H1 (cell line): Measurements from ENCODE around the gene OTUD5. TPM values are rescaled to one million over a fixed set of nuclear protein-coding genes. Genes with fewer than 3 reads are reported as not detected.
A peak's percentile ranks its signal among the peaks of the same experiment; 100 is the strongest.

ENCODE experiments used
- CTCF ChIA-PET: fragments of 300-600 bp; sonication (Branson Sonifier 250); formaldehyde crosslinking; loops from one replicate; lab custom pipeline; 2021; ENCODE audit not compliant: partially characterized antibody; lab: Charles Lee
- POLR2A ChIA-PET: fragments of 300-600 bp; sonication (Branson Sonifier 250); formaldehyde crosslinking; loops from one replicate; lab custom pipeline; 2021; ENCODE audit warnings: inconsistent platforms; ENCODE audit not compliant: partially characterized antibody; lab: Charles Lee
- DNase-seq, 2 experiments: peaks; one replicate each; pipeline versions ENCODE4 v3.0.0 to v3.0.0-alpha.2; 2010 to 2022; ENCODE audit warnings: low spot score in 2 of 2, low read depth in 1 of 2, mixed read lengths in 1 of 2
- FAIRE-seq: peaks from 2 replicates; lab custom pipeline; 2011; peaks lifted over from hg19 to GRCh38; lab: Jason Lieb, UNC
- H2AFZ ChIP-seq: 2 replicates; pipeline ENCODE4 v1.8.1; 2012; ENCODE audit warnings: low read length, inconsistent platforms
- H2AK5ac ChIP-seq: 2 replicates; pipeline ENCODE4 v1.6.1; 2013; ENCODE audit warnings: low read depth, low read length
- H2BK120ac ChIP-seq: replicated peaks from 2 replicates; pipeline ENCODE3; 2013; ENCODE audit warnings: low read depth, low read length, inconsistent platforms
- H2BK12ac ChIP-seq: 2 replicates; pipeline ENCODE4 v1.6.1; 2013; ENCODE audit warnings: low read depth, low read length
- H2BK15ac ChIP-seq: 2 replicates; pipeline ENCODE4 v1.6.1; 2013; ENCODE audit warnings: low read length
- H2BK20ac ChIP-seq: 2 replicates; pipeline ENCODE4 v1.6.1; 2013; ENCODE audit warnings: low read length
- H2BK5ac ChIP-seq: 2 replicates; pipeline ENCODE4 v1.6.1; 2013; ENCODE audit warnings: low read depth, low read length
- H3K14ac ChIP-seq: 2 replicates; pipeline ENCODE4 v1.6.1; 2013; ENCODE audit warnings: inconsistent platforms; ENCODE audit not compliant: insufficient read length
- H3K18ac ChIP-seq: 2 replicates; pipeline ENCODE4 v1.6.1; 2013; ENCODE audit warnings: low read length; ENCODE audit errors: extremely low read depth
- H3K23ac ChIP-seq: 2 replicates; pipeline ENCODE4 v1.6.1; 2013; ENCODE audit warnings: inconsistent platforms; ENCODE audit not compliant: insufficient read length
- H3K23me2 ChIP-seq: 2 replicates; pipeline ENCODE4 v1.6.1; 2013; ENCODE audit warnings: low read depth, low read length
- H3K27ac ChIP-seq: 2 replicates; pipeline ENCODE4 v1.6.1; 2011; ENCODE audit warnings: low read depth, low read length, inconsistent platforms
- H3K27me3 ChIP-seq, 4 experiments: replicated peaks in 1 of 4; 1 replicate in 1 of 4; 2 replicates in 3 of 4; pipeline versions ENCODE4 v1.6.1 to v1.8.1; 2011 to 2013; ENCODE audit warnings: low read length in 3 of 4, mild to moderate bottlenecking in 3 of 4, inconsistent platforms in 2 of 4, mixed read lengths in 2 of 4, moderate library complexity in 1 of 4; ENCODE audit not compliant: control insufficient read depth in 3 of 4, insufficient read depth in 3 of 4; ENCODE audit errors: extremely low read depth in 1 of 4
- H3K36me3 ChIP-seq, 4 experiments: 2 replicates each; pipeline versions ENCODE4 v1.6.1 to v1.8.1; 2011 to 2013; ENCODE audit warnings: mild to moderate bottlenecking in 4 of 4, low read length in 3 of 4, moderate library complexity in 2 of 4, control low read depth in 1 of 4, inconsistent platforms in 1 of 4; ENCODE audit not compliant: insufficient read depth in 4 of 4, control insufficient read depth in 2 of 4
- H3K4ac ChIP-seq: replicated peaks from 2 replicates; pipeline ENCODE3; 2013; ENCODE audit warnings: low read length, low read depth, mixed read lengths, inconsistent platforms; ENCODE audit not compliant: insufficient read length
- H3K4me1 ChIP-seq, 4 experiments: replicated peaks in 1 of 4; 1 replicate in 1 of 4; 2 replicates in 3 of 4; pipeline versions ENCODE4 v1.6.1 to v1.8.1; 2011 to 2013; ENCODE audit warnings: low read length in 3 of 4, inconsistent platforms in 2 of 4, mixed read lengths in 1 of 4; ENCODE audit not compliant: insufficient read depth in 4 of 4, control insufficient read depth in 3 of 4
- H3K4me2 ChIP-seq, 2 experiments: 2 replicates each; pipeline versions ENCODE4 v1.6.1 to v1.8.1; 2011 to 2013; ENCODE audit warnings: low read depth in 2 of 2, low read length in 2 of 2, control low read depth in 1 of 2, inconsistent platforms in 1 of 2, mild to moderate bottlenecking in 1 of 2; ENCODE audit not compliant: insufficient read depth in 1 of 2
- H3K4me3 ChIP-seq, 4 experiments: fragments of 200-600, 300-600 bp in 1 of 4; sonication (generic), shearing (Covaris generic), sonication (Bioruptor Twin) in 1 of 4; 2 replicates each; pipeline versions ENCODE4 v1.5.1 to v1.8.1; 2011 to 2016; ENCODE audit warnings: low read length in 4 of 4, low read depth in 3 of 4, control low read depth in 2 of 4, inconsistent platforms in 2 of 4, mild to moderate bottlenecking in 2 of 4, mixed read lengths in 1 of 4, moderate library complexity in 1 of 4; ENCODE audit not compliant: insufficient read depth in 2 of 4; ENCODE audit errors: extremely low read depth in 1 of 4
- H3K56ac ChIP-seq: replicated peaks from 2 replicates; pipeline ENCODE3; 2013; ENCODE audit warnings: low read depth, mild to moderate bottlenecking, mixed read lengths, low read length, inconsistent platforms; ENCODE audit not compliant: insufficient read length
- H3K79me1 ChIP-seq: 2 replicates; pipeline ENCODE4 v1.6.1; 2013; ENCODE audit warnings: low read depth, low read length, control low read depth
- H3K79me2 ChIP-seq, 2 experiments: 2 replicates each; pipeline versions ENCODE4 v1.6.1 to v1.8.1; 2012 to 2013; ENCODE audit warnings: low read length in 2 of 2, mild to moderate bottlenecking in 2 of 2, inconsistent platforms in 1 of 2; ENCODE audit not compliant: insufficient read depth in 2 of 2, control insufficient read depth in 1 of 2
- H3K9ac ChIP-seq, 4 experiments: replicated peaks in 1 of 4; 1 replicate in 1 of 4; 2 replicates in 3 of 4; pipeline versions ENCODE4 v1.6.1 to v1.8.1; 2011 to 2013; ENCODE audit warnings: low read depth in 3 of 4, low read length in 3 of 4, control low read depth in 2 of 4, mild to moderate bottlenecking in 2 of 4, moderate library complexity in 2 of 4, inconsistent platforms in 1 of 4; ENCODE audit errors: extremely low read depth in 1 of 4
- H3K9me3 ChIP-seq, 2 experiments: 2 replicates each; pipeline versions ENCODE4 v1.6.1 to v1.8.1; 2012 to 2013; ENCODE audit warnings: mild to moderate bottlenecking in 2 of 2, moderate library complexity in 2 of 2, control low read depth in 1 of 2, inconsistent platforms in 1 of 2, low read depth in 1 of 2, low read length in 1 of 2, mixed read lengths in 1 of 2; ENCODE audit not compliant: insufficient read depth in 2 of 2
- H4K20me1 ChIP-seq, 2 experiments: replicated peaks in 1 of 2; 2 replicates each; pipeline versions ENCODE3 to v1.8.1; 2011 to 2013; ENCODE audit warnings: inconsistent platforms in 2 of 2, low read length in 2 of 2, mild to moderate bottlenecking in 1 of 2; ENCODE audit not compliant: insufficient read depth in 2 of 2, control insufficient read depth in 1 of 2
- H4K5ac ChIP-seq: 2 replicates; pipeline ENCODE4 v1.6.1; 2013; ENCODE audit warnings: low read length, low read depth, mixed read lengths, inconsistent platforms; ENCODE audit not compliant: insufficient read length
- H4K8ac ChIP-seq: 2 replicates; pipeline ENCODE4 v1.8.0; 2013; ENCODE audit warnings: mild to moderate bottlenecking, moderate library complexity, low read length, inconsistent platforms; ENCODE audit not compliant: insufficient read depth; ENCODE audit errors: extremely low read depth
- H4K91ac ChIP-seq: replicated peaks from 2 replicates; pipeline ENCODE3; 2013; ENCODE audit warnings: low read length, mixed read lengths, inconsistent platforms; ENCODE audit not compliant: insufficient read length
- PHF8 ChIP-seq: fragments of 200-600 bp; sonication (generic); conservative IDR thresholded peaks from 2 replicates; pipeline ENCODE4 v1.7.1; 2012; ENCODE audit warnings: low read depth, mild to moderate bottlenecking, inconsistent platforms, low read length, moderate library complexity
- USF2 ChIP-seq: IDR thresholded peaks from 2 replicates; pipeline ENCODE4 v1.6.1; 2011; ENCODE audit warnings: low read length, improper control_type of control experiment
- WGBS, 2 experiments: shearing (Covaris generic) in 1 of 2; methylation state at CpG; one replicate each; pipeline versions ENCODE4 v1.1.6 to v1.1.7; 2013 to 2015; ENCODE audit warnings: low lambda C conversion rate in 2 of 2, mixed read lengths in 2 of 2, inconsistent platforms in 1 of 2, low coverage in 1 of 2, missing lambda C conversion rate in 1 of 2; ENCODE audit not compliant: insufficient replicate concordance in 2 of 2, insufficient coverage in 1 of 2, insufficient read length in 1 of 2; ENCODE audit errors: extremely low coverage in 1 of 2, missing lambda C conversion rate in 1 of 2; 5-methylcytosine and 5-hydroxymethylcytosine counted together
- polyA plus RNA-seq, 7 experiments: library from polyadenylated mRNA; depleted of rRNA in 3 of 7; stranded (reverse) in 5 of 7; unstranded in 2 of 7; fragments of >200 nt in 5 of 7; fragments of 200-250 nt in 2 of 7; gene quantifications; 1 replicate in 5 of 7; 2 replicates in 1 of 7; 4 replicates in 1 of 7; pipeline versions ENCODE4 v1.2.1 to v1.2.3, GENCODE V29; 2011 to 2013; ENCODE audit warnings: missing spikeins in 2 of 7, mixed read lengths in 2 of 7
- total RNA-seq: library from RNA; stranded (reverse); fragmentation: NEBNext Ultra II Directional; extraction: Animal tissue kit (Norgen Biotek cat#: 25700); gene quantifications from 2 replicates; pipeline ENCODE4 v1.2.1, GENCODE V29; 2021

OTUD5 gene
- total and polyA plus RNA-seq, 2 of the 8 experiments (the other 6 are each of a cell fraction or from before 2014, with no cell fraction given): 46.3 to 53.5 TPM

GRCh38 chrX:48919360-48919841 lies 38.0 kb downstream of the OTUD5 start:
- Histone ChIP-seq H4K20me1 (peaks cover 10 to 20% of the 10 kb centered on the region in 2 experiments), H2BK120ac (peak overlapping the region; percentile 33), H2BK20ac (no peak overlapping the region), H2AK5ac (peak overlapping the region; percentile 93; the same call in 1 of the 2 replicates), H4K8ac (peak overlapping the region; percentile 95; the same call in 1 of the 2 replicates), H3K14ac (no peak overlapping the region), H2AFZ (no peak overlapping the region), H3K56ac (peak overlapping the region; percentile 46), H3K4me2 (peak overlapping the region; percentile 79 to 94), H4K5ac (peak overlapping the region; percentile 68), H3K9ac (peak overlapping the region in 3 of 4 experiments; percentile 60 to 83 (median 74); a peak in 6 of 7 replicates), H3K4me3 (peak overlapping the region; percentile 52 to 96 (median 75)), H2BK12ac (0 out of 2 replicates have a peak overlapping the region, but pooled peaks have one; percentile 84), H3K27me3 (no peaks in the 10 kb centered on the region), H3K4me1 (peaks cover 8 to 15% (median 13%) of the 10 kb centered on the region in 4 experiments; a peak in 6 of 7 replicates), H3K23ac (no peak overlapping the region), H3K18ac (no peak overlapping the region; the same call in 1 of the 2 replicates), H3K36me3 (peaks cover 4 to 41% (median 21%) of the 10 kb centered on the region in 4 experiments; a peak in 7 of 8 replicates), H3K79me1 (no peaks in the 10 kb centered on the region), H3K9me3 (no peaks in the 10 kb centered on the region; a peak in 1 of 4 replicates), H2BK5ac (peak overlapping the region; percentile 96), H2BK15ac (no peak overlapping the region), H3K4ac (no peak overlapping the region), H3K27ac (peak overlapping the region; percentile 83), H4K91ac (peak overlapping the region; percentile 81), H3K23me2 (peaks cover 11% of the 10 kb centered on the region), H3K79me2 (peaks cover 16 to 61% of the 10 kb centered on the region in 2 experiments)
- CTCF ChIA-PET: interaction anchor here (2.2 kb wide), 1 partner anchor 27 kb away, joined by 6 read pairs; no protein-coding TSS in a partner anchor
- peak; percentile 7 for FAIRE-seq
- DNase-seq: peak in 1 of 2 experiments; percentile 56
- POLR2A ChIA-PET: interaction anchor here (0.6 to 30.9 kb wide), 8 partner anchors 9 to 1000 kb away, joined by 3 to 572 read pairs (median 4); partner anchors contain the start of genes PQBP1 and TIMM17B
- TF ChIP-seq USF2 (no peak), PHF8 (peak; percentile 18; the same call in 1 of the 2 replicates)
- 4% methylated on average over 13 of the region's 15 CpGs; no CpG with 5 or more reads in 1 of the 2 experiments for WGBS, 2 experiments
